Measurements from ENCODE around the gene TPM4.

- TF ChIP-seq POLR2AphosphoS5 (IDR thresholded peaks at IDR 0.05; ENCODE audit: low read depth, low read length) (no peak), POLR2A (IDR thresholded peaks at IDR 0.05; ENCODE audit: low read depth, low read length) (no peak)
These were observed 22.1 kb downstream of the TPM4 start for GRCh38 chr19:16098416-16098768.

Data from GM12891 (cell line).